HG02973 (cell line): ENCODE results near the gene MIS12.

Experiments used
- ATAC-seq: cut with Tn5 transposase; IDR thresholded peaks from one replicate; pipeline ENCODE4 v1.9.1; 2021; ENCODE audit warnings: moderate library complexity; ENCODE audit not compliant: unreplicated experiment

MIS12 gene

GRCh38 chr17:5499476-5500231 is 13.3 kb downstream of the MIS12 start:
- ATAC-seq = no peak

- no peak for ATAC-seq
These were observed 13.9 kb downstream of the MIS12 start for GRCh38 chr17:5500247-5500588.

- no peak for ATAC-seq
These were observed 14.4 kb downstream of the MIS12 start for GRCh38 chr17:5500589-5501391.

GRCh38 chr17:5501685-5502084 is 15.3 kb downstream of the MIS12 start:
- ATAC-seq = no peak

DNA sequence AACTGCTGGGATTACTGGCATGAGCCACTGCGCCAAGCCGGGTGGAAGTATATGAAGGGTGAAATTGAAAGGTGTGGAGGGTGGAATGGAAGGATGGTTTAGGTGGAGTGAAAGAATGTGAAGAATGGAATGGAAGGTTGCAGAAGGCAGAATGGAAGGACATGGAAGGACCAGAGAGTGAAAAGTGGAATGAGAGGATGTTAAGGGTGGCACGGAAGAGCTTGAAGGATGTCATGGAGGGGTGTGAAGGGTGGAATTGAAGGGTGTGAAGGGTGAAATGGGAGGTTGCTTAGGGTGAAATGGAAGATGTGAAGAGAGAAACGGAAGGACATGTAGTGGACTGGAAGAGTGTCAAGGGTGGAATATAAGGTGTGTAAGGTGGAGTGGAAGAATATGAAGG is 16.2 kb downstream of the MIS12 start:
- no peak for ATAC-seq

GRCh38 chr17:5506307-5506706 is 19.9 kb downstream of the MIS12 start:
- ATAC-seq = no peak

DNA sequence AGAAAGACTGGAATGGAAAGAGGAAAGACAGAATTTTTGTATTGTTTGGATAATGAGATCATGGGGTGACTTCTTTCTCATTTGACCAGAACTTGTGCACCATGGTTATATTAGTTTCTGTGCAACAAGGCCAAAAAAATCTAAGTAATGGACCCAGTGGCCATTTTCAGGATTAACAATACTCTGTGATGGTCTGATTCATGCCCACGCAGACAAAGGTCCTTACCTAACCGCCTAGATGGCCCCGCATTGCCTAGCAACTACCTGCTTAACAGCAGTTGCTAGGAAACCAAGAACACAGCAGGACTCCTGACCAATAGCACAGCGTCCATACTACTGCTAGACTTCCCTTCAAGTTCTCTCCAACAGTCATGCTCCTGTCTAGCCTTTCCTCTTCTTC is 22.4 kb downstream of the MIS12 start:
- ATAC-seq = no peak

DNA sequence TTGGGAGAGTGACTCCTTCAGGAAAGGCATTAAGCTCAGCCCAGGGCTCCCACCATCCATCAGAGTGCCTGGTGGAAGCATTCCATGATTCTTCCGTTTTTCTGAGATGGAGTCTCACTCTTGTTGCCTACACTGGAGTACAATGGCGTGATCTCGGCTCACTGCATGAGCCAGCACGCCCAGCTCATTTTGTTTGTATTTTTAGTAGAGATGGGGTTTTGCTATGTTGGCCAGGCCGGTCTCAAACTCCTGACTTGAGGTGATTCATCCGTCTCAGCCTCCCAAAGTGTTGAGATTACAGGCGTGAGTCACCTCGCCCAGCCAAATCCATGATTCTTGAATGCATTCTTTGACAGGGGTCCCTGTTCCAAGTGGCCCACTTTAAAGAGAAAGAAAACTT is 23.1 kb downstream of the MIS12 start:
- ATAC-seq = no peak

- ATAC-seq = no peak
These were observed 24.4 kb downstream of the MIS12 start for GRCh38 chr17:5510771-5511170.

- no peak for ATAC-seq
These were observed 25.2 kb downstream of the MIS12 start for GRCh38 chr17:5511401-5512225.

- no peak for ATAC-seq
These were observed 27.3 kb downstream of the MIS12 start for GRCh38 chr17:5513628-5514027.

- ATAC-seq = no peak
These were observed 28.6 kb downstream of the MIS12 start for GRCh38 chr17:5514976-5515375.

- ATAC-seq = no peak
These were observed 29.9 kb downstream of the MIS12 start for GRCh38 chr17:5516060-5516792.

DNA sequence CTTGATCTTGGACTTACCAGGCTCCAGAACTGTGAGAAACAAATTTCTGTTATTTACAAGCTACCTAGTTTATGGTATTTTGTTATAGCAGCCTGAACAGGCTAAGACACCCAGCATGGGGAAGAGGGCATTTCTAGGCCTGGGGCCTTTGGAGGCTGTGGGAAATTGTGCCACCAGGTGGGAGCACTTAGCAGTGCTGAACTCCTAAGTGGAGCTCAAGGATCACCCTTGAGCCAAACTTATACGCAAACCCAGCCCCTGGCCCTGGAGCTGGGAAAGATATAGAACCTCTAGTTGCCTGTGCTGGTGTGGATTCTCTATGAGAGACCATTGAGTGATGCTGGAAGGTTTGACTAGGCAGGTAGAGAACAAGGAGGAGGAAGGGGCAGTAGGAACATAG is 36.1 kb downstream of the MIS12 start:
- no peak for ATAC-seq

DNA sequence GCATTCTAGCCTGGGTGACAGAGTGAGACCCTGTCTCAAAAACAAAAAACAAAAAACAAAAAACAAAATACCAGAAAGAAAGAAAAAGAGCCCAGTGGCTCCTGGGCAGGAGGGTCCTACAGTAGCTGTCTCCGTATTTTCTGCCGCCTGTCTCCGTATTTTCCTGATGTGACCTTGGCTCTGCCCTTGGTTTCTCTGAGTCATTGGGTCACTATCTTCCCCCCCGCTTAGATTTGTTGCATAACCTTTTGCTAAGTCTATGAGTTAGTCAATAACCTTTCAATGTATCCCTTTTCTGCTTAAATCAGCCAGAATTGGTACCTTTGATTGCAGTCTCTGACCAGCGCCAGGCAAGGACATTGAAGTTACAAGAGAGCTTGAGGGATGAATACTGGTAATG is 36.9 kb downstream of the MIS12 start:
- no peak for ATAC-seq

GRCh38 chr17:5526821-5527598 is 40.6 kb downstream of the MIS12 start:
- ATAC-seq = no peak

DNA sequence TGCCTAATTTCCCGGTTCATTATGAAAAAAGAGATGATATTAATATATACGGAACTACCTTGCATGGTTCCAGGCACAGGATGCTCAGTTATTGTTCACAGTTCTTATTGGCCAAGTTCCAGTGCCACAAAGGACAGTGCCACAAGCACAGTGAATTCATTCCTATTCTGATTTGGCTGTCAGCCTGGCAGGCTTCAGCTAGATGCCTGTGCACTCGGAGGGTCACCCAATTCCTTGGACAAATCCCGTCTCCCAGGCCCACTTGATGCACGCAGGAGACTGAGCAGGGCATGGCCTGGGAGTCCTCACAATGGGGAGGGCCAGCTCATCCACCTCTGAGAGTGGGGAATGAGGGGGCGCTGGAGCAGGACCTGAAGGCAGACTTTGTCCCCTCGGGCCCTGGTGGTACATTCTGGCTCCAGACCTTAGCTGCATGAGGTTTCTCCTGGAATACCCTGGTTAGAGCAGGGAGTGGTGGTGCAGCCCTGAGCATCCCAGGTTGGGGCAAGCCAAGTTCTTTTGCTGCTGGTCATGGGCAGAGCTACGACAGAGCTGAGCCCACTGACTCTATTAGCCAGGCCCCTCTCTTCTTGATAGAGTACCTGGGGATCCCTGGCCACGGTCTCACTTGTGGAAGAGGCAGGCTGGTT is 41.4 kb downstream of the MIS12 start:
- no peak for ATAC-seq

- ATAC-seq = no peak
These were observed 44.1 kb downstream of the MIS12 start for GRCh38 chr17:5530265-5531084.

- ATAC-seq = no peak
These were observed 44.7 kb downstream of the MIS12 start for GRCh38 chr17:5531085-5531418.
